NCI-H748 treated with DMSO at 0.1 percent for 48 hours (cell line): ENCODE data around the gene S100A6.
"Not testable (repeated sequence)": the region's sequence is repeated elsewhere in the genome, so short reads cannot be mapped to it uniquely, and the experiment has no call there.

Source experiments
- DNase-seq: peaks from one replicate; lab custom pipeline; 2025; lab: John Stamatoyannopoulos, UW

Gene S100A6

GRCh38 chr1:153563991-153564390 is 28.2 kb upstream of the S100A6 start:
- no peak for DNase-seq

- no peak for DNase-seq
These were observed 27.7 kb upstream of the S100A6 start for GRCh38 chr1:153563483-153563901.

- not testable (repeated sequence) for DNase-seq
These were observed 26.2 kb upstream of the S100A6 start for GRCh38 chr1:153562021-153562420.

GRCh38 chr1:153561466-153561985 is 25.7 kb upstream of the S100A6 start:
- DNase-seq, result no peak

- DNase-seq, result no peak
These were observed 25.1 kb upstream of the S100A6 start for GRCh38 chr1:153560771-153561465.

- no peak for DNase-seq
These were observed 24.4 kb upstream of the S100A6 start for GRCh38 chr1:153560241-153560640.

- no peak for DNase-seq
These were observed 22.1 kb upstream of the S100A6 start for GRCh38 chr1:153557877-153558276.

GRCh38 chr1:153556348-153556747 is 20.6 kb upstream of the S100A6 start:
- no peak for DNase-seq

GRCh38 chr1:153553830-153554541 is 18.2 kb upstream of the S100A6 start:
- DNase-seq, result no peak

GRCh38 chr1:153553096-153553495 is 17.3 kb upstream of the S100A6 start:
- no peak for DNase-seq

- DNase-seq, result no peak
These were observed 16.5 kb upstream of the S100A6 start for GRCh38 chr1:153552335-153552734.

- no peak for DNase-seq
These were observed 15.2 kb upstream of the S100A6 start for GRCh38 chr1:153550827-153551500.

- no peak for DNase-seq
These were observed 14.6 kb upstream of the S100A6 start for GRCh38 chr1:153550398-153550758.

- DNase-seq, result no peak
These were observed 14.1 kb upstream of the S100A6 start for GRCh38 chr1:153549741-153550397.

GRCh38 chr1:153548722-153549688 is 13.2 kb upstream of the S100A6 start, which contains the start of gene S100A3:
Gene S100A3 (minus strand): TSS chr1:153549258. CDS start chr1:153548485, 773 bp downstream.
- no peak for DNase-seq

- no peak for DNase-seq
These were observed 12.1 kb upstream of the S100A6 start for GRCh38 chr1:153547560-153548551.

- DNase-seq, result no peak
These were observed 11.2 kb upstream of the S100A6 start for GRCh38 chr1:153546796-153547559.

- DNase-seq, result no peak
These were observed 10.6 kb upstream of the S100A6 start for GRCh38 chr1:153546371-153546770.
